ENCODE data around the gene NFILZ.

NFILZ gene

DNA sequence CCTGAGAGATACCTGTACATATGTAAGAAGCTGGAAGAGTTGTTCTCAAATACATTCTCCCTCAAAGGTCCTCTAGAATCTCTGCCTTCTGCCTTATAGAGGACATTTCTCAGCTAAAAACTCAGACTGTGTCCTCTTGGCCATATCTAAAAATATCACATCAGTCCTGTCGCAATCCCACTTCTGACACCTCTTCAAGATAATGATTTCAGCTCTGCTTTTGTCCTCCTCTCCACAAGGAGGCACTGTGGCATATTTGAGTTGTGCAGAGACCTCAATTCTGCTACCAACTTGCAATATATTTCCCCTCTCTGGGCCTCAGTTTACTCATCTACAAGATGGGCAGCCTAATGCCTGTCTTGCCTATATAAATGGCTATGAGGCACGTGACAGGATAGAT is 36.5 kb upstream of the NFILZ start:
- no peak overlapping the region for H3K27ac ChIP-seq (ENCODE audit: low read depth, low read length)
- no peaks in the 10 kb centered on the region for H3K9me2 ChIP-seq (replicated peaks; ENCODE audit: insufficient read depth, low read length)
- H2AFZ ChIP-seq (ENCODE audit: low read depth, low read length, severe bottlenecking): no peak overlapping the region
- no peaks in the 10 kb centered on the region for H4K20me1 ChIP-seq (ENCODE audit: low read depth, low read length)
- no peak overlapping the region for H3K9ac ChIP-seq (ENCODE audit: low read length)
- H3K9me3 ChIP-seq (ENCODE audit: insufficient read depth, low read length): no peaks in the 10 kb centered on the region
- no peaks in the 10 kb centered on the region for H3K27me3 ChIP-seq (ENCODE audit: low read length)
- no peaks in the 10 kb centered on the region for H3K79me2 ChIP-seq (ENCODE audit: insufficient read depth, low read length)
- TF ChIP-seq, protein P1, sequence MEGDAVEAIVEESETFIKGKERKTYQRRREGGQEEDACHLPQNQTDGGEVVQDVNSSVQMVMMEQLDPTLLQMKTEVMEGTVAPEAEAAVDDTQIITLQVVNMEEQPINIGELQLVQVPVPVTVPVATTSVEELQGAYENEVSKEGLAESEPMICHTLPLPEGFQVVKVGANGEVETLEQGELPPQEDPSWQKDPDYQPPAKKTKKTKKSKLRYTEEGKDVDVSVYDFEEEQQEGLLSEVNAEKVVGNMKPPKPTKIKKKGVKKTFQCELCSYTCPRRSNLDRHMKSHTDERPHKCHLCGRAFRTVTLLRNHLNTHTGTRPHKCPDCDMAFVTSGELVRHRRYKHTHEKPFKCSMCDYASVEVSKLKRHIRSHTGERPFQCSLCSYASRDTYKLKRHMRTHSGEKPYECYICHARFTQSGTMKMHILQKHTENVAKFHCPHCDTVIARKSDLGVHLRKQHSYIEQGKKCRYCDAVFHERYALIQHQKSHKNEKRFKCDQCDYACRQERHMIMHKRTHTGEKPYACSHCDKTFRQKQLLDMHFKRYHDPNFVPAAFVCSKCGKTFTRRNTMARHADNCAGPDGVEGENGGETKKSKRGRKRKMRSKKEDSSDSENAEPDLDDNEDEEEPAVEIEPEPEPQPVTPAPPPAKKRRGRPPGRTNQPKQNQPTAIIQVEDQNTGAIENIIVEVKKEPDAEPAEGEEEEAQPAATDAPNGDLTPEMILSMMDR (IDR thresholded peaks at IDR 0.05; ENCODE audit: insufficient read depth, low read length, poor library complexity, severe bottlenecking): no peak
- no peak for TF ChIP-seq EZH2phosphoT487 (conservative IDR thresholded peaks at IDR 0.05; ENCODE audit: low read length)
- H3K4me2 ChIP-seq (ENCODE audit: low read depth, low read length, poor library complexity, severe bottlenecking): no peak overlapping the region
- no peaks in the 10 kb centered on the region for H3F3A ChIP-seq (ENCODE audit: insufficient read depth)
- H3K4me3 ChIP-seq (ENCODE audit: insufficient read depth, low read length, poor library complexity, severe bottlenecking): no peak overlapping the region
- H3K36me3 ChIP-seq (ENCODE audit: low read length): no peaks in the 10 kb centered on the region

DNA sequence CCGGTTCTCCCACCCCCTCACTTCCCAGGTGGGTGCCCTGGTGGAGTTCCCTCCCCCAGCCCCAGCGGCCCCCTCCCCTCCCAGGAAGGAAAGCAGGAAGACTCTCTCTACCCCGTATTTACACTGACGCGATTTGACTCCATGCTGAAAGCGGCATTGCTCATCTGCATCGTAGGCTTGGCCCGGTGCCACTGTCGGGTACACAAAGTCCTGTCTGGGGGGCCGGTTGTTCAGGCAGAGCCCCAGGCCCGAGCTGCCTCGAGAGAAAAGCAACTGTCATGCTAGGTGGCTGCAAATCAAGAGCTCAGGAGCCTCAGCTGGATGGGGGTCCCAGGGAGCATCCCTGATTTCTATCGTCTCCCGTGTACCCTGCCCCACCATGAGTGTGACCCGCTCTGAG is 34.8 kb upstream of the NFILZ start:
- Histone ChIP-seq H3K79me2 (ENCODE audit: insufficient read depth, low read length) (no peaks in the 10 kb centered on the region), H3K9me3 (ENCODE audit: insufficient read depth, low read length) (no peaks in the 10 kb centered on the region), H2AFZ (ENCODE audit: low read depth, low read length, severe bottlenecking) (no peak overlapping the region), H3K4me2 (ENCODE audit: low read depth, low read length, poor library complexity, severe bottlenecking) (no peak overlapping the region), H3K27ac (ENCODE audit: low read depth, low read length) (no peak overlapping the region), H3K27me3 (ENCODE audit: low read length) (no peaks in the 10 kb centered on the region), H3F3A (ENCODE audit: insufficient read depth) (no peaks in the 10 kb centered on the region), H3K9ac (ENCODE audit: low read length) (no peak overlapping the region), H3K9me2 (replicated peaks; ENCODE audit: insufficient read depth, low read length) (no peaks in the 10 kb centered on the region), H4K20me1 (ENCODE audit: low read depth, low read length) (no peaks in the 10 kb centered on the region), H3K4me3 (ENCODE audit: insufficient read depth, low read length, poor library complexity, severe bottlenecking) (no peak overlapping the region), H3K36me3 (ENCODE audit: low read length) (no peaks in the 10 kb centered on the region)
- TF ChIP-seq, protein P1 (IDR thresholded peaks at IDR 0.05; ENCODE audit: insufficient read depth, low read length, poor library complexity, severe bottlenecking): no peak
- no peak for TF ChIP-seq EZH2phosphoT487 (conservative IDR thresholded peaks at IDR 0.05; ENCODE audit: low read length)

DNA sequence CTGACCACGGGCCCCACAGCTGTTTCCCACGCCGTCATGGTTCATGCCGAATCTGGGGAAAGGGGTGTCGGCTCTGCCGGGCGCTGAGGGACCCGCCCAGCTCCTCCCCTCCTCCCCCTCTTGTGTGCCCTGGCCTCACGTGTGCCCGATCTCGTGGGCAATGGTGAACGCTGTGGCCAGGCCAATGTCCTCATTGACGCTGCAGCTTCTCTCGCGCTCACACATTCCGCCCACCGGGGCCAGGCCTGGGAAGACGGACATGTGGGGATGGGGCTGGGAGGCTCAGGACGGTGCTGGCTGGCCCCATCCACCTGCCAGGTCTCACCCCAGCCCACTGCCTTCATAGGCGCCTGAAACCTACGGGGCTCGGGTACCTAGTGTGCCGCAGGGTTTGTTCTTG is 34.3 kb upstream of the NFILZ start:
- Histone ChIP-seq H3K27me3 (ENCODE audit: low read length) (no peaks in the 10 kb centered on the region), H2AFZ (ENCODE audit: low read depth, low read length, severe bottlenecking) (no peak overlapping the region), H4K20me1 (ENCODE audit: low read depth, low read length) (no peaks in the 10 kb centered on the region), H3K9me3 (ENCODE audit: insufficient read depth, low read length) (no peaks in the 10 kb centered on the region), H3K27ac (ENCODE audit: low read depth, low read length) (no peak overlapping the region), H3F3A (ENCODE audit: insufficient read depth) (no peaks in the 10 kb centered on the region), H3K4me3 (ENCODE audit: insufficient read depth, low read length, poor library complexity, severe bottlenecking) (no peak overlapping the region), H3K4me2 (ENCODE audit: low read depth, low read length, poor library complexity, severe bottlenecking) (no peak overlapping the region), H3K9me2 (replicated peaks; ENCODE audit: insufficient read depth, low read length) (no peaks in the 10 kb centered on the region), H3K79me2 (ENCODE audit: insufficient read depth, low read length) (no peaks in the 10 kb centered on the region), H3K9ac (ENCODE audit: low read length) (no peak overlapping the region), H3K36me3 (ENCODE audit: low read length) (no peaks in the 10 kb centered on the region)
- no peak for TF ChIP-seq EZH2phosphoT487 (conservative IDR thresholded peaks at IDR 0.05; ENCODE audit: low read length)
- TF ChIP-seq, protein P1 (IDR thresholded peaks at IDR 0.05; ENCODE audit: insufficient read depth, low read length, poor library complexity, severe bottlenecking): no peak

Measured in SU-DHL-6 (cell line).